Activated T-helper 1 cell treated with anti-CD3 and anti-CD28 coated beads, Interleukin-2, amount 50 U/mL, for 16 hours (primary cell): ENCODE results near the gene ASXL3.

Source experiments
- DNase-seq, 2 donors: peaks; one replicate each; pipeline ENCODE4 v3.0.0-alpha.2; 2020; ENCODE audit warnings: low read depth in 1 of 2, low spot score in 1 of 2

The ASXL3 gene

GRCh38 chr18:33656889-33657448 is 79.0 kb downstream of the ASXL3 start:
- no peak for DNase-seq

- no peak for DNase-seq
Observed at GRCh38 chr18:33660696-33661310, 82.8 kb downstream of the ASXL3 start.

GRCh38 chr18:33664241-33664874 is 86.3 kb downstream of the ASXL3 start:
- DNase-seq: no peak

GRCh38 chr18:33665187-33665586 is 87.2 kb downstream of the ASXL3 start:
- no peak for DNase-seq

- DNase-seq: no peak
Observed at GRCh38 chr18:33665641-33666040, 87.6 kb downstream of the ASXL3 start.

- no peak for DNase-seq
Observed at GRCh38 chr18:33666915-33667314, 88.9 kb downstream of the ASXL3 start.

GRCh38 chr18:33669589-33669988 is 91.6 kb downstream of the ASXL3 start:
- DNase-seq: no peak

- no peak for DNase-seq
Observed at GRCh38 chr18:33670029-33670428, 92.0 kb downstream of the ASXL3 start.

- DNase-seq: no peak
Observed at GRCh38 chr18:33673689-33674088, 95.7 kb downstream of the ASXL3 start.

- no peak for DNase-seq
Observed at GRCh38 chr18:33676593-33676992, 98.6 kb downstream of the ASXL3 start.

GRCh38 chr18:33677891-33678290 is 99.9 kb downstream of the ASXL3 start:
- no peak for DNase-seq

GRCh38 chr18:33682436-33682835 is 104.4 kb downstream of the ASXL3 start:
- no peak for DNase-seq

GRCh38 chr18:33694593-33694992 is 116.6 kb downstream of the ASXL3 start:
- DNase-seq: no peak

GRCh38 chr18:33696332-33697162 is 118.5 kb downstream of the ASXL3 start:
- DNase-seq: no peak

GRCh38 chr18:33697498-33697897 is 119.5 kb downstream of the ASXL3 start:
- DNase-seq: no peak

GRCh38 chr18:33699372-33699771 is 121.4 kb downstream of the ASXL3 start:
- no peak for DNase-seq

- no peak for DNase-seq
Observed at GRCh38 chr18:33700513-33700976, 122.5 kb downstream of the ASXL3 start.

- no peak for DNase-seq
Observed at GRCh38 chr18:33702625-33703024, 124.6 kb downstream of the ASXL3 start.

GRCh38 chr18:33706391-33706790 is 128.4 kb downstream of the ASXL3 start:
- no peak for DNase-seq

GRCh38 chr18:33708876-33709275 is 130.9 kb downstream of the ASXL3 start:
- no peak for DNase-seq

GRCh38 chr18:33710269-33710668 is 132.2 kb downstream of the ASXL3 start:
- DNase-seq: no peak

- no peak for DNase-seq
Observed at GRCh38 chr18:33711514-33711913, 133.5 kb downstream of the ASXL3 start.
